PC-9 (cell line): Measurements from ENCODE around the gene SYTL5. TPM values are rescaled to one million over a fixed set of nuclear protein-coding genes. Genes with fewer than 3 reads are reported as not detected.

ENCODE experiments used
- BruUV-seq: library from RNA; stranded (reverse); fragments of 400-500 nt; replicated peaks from 2 replicates; lab custom pipeline; 2021; lab: Mats Ljungman, UMichigan
- CTCF ChIA-PET: fragments of 300-600 bp; sonication (Branson Sonifier 250); formaldehyde crosslinking; loops from one replicate; lab custom pipeline; 2022; ENCODE audit warnings: antibody characterized with exemption; lab: Charles Lee
- POLR2A ChIA-PET: fragments of 300-600 bp; sonication (Branson Sonifier 250); formaldehyde crosslinking; loops from one replicate; lab custom pipeline; 2022; ENCODE audit warnings: antibody characterized with exemption; ENCODE audit not compliant: unreplicated experiment; lab: Charles Lee
- DNase-seq, 2 experiments: peaks; one replicate each; pipeline versions ENCODE4 v3.0.0 to v3.0.0-alpha.2; 2015 to 2022; ENCODE audit warnings: mixed read lengths in 1 of 2
- H2AFZ ChIP-seq: fragments of 200-600 bp; sonication (generic); 2 replicates; pipeline ENCODE4 v1.8.1; 2017; ENCODE audit warnings: antibody characterized with exemption
- H3F3A ChIP-seq: fragments of 200-600 bp; sonication (generic); 2 replicates; pipeline ENCODE4 v1.8.1; 2017; ENCODE audit warnings: antibody characterized with exemption, mild to moderate bottlenecking, low read depth; ENCODE audit not compliant: insufficient read depth
- H3K27ac ChIP-seq: fragments of 200-600 bp; sonication (generic); 2 replicates; pipeline ENCODE4 v1.6.1; 2016; ENCODE audit warnings: mixed run types
- H3K27me3 ChIP-seq: fragments of 200-600 bp; sonication (generic); 2 replicates; pipeline ENCODE4 v1.6.1; 2016; ENCODE audit warnings: low read depth, mixed run types; ENCODE audit not compliant: insufficient read depth
- H3K36me3 ChIP-seq: fragments of 200-600 bp; sonication (generic); 2 replicates; pipeline ENCODE4 v1.6.1; 2016; ENCODE audit warnings: low read depth, mixed run types
- H3K4me1 ChIP-seq: fragments of 200-600 bp; sonication (generic); replicated peaks from 2 replicates; pipeline ENCODE4 v1.6.1; 2016; ENCODE audit warnings: mixed run types; ENCODE audit not compliant: insufficient read depth
- H3K4me2 ChIP-seq: fragments of 200-600 bp; sonication (generic); 2 replicates; pipeline ENCODE4 v1.6.1; 2017; ENCODE audit warnings: mixed run types
- H3K4me3 ChIP-seq: fragments of 200-600 bp; sonication (generic); 2 replicates; pipeline ENCODE4 v1.6.1; 2016; ENCODE audit warnings: mixed run types
- H3K79me2 ChIP-seq: fragments of 200-600 bp; sonication (generic); 2 replicates; pipeline ENCODE4 v1.6.1; 2017; ENCODE audit warnings: low read depth, mixed run types
- H3K9me2 ChIP-seq: fragments of 200-600 bp; sonication (generic); 2 replicates; pipeline ENCODE4 v1.8.1; 2017; ENCODE audit warnings: mild to moderate bottlenecking; ENCODE audit not compliant: insufficient read depth
- H3K9me3 ChIP-seq: fragments of 200-600 bp; sonication (generic); 2 replicates; pipeline ENCODE4 v1.8.1; 2016; ENCODE audit warnings: low read depth; ENCODE audit not compliant: insufficient read depth
- H4K20me1 ChIP-seq: fragments of 200-600 bp; sonication (generic); 2 replicates; pipeline ENCODE4 v1.8.1; 2017; ENCODE audit not compliant: insufficient read depth
- EZH2 ChIP-seq: fragments of 200-600 bp; sonication (generic); IDR thresholded peaks from 2 replicates; pipeline ENCODE4 v1.8.0; 2017; ENCODE audit warnings: antibody characterized with exemption, low read depth
- intact Hi-C: fragments of 100-400 bp; cut with micrococcal nuclease; formaldehyde crosslinking; loops from one replicate; pipeline ENCODE4 v1.10.0; 2022; ENCODE audit not compliant: unreplicated experiment
- total RNA-seq: library from RNA; stranded (reverse); gene quantifications from 2 replicates; pipeline ENCODE4 v1.2.3, GENCODE V29; 2021
- TF ChIP-seq, protein P1 (sequence below): fragments of 200-600 bp; sonication (generic); conservative IDR thresholded peaks from 2 replicates; pipeline ENCODE4 v1.6.1; 2017; ENCODE audit warnings: mixed run types, antibody characterized with exemption, mild to moderate bottlenecking, moderate library complexity

The SYTL5 gene
- total RNA-seq, 1 experiment from 2014 or later: not detected

DNA sequence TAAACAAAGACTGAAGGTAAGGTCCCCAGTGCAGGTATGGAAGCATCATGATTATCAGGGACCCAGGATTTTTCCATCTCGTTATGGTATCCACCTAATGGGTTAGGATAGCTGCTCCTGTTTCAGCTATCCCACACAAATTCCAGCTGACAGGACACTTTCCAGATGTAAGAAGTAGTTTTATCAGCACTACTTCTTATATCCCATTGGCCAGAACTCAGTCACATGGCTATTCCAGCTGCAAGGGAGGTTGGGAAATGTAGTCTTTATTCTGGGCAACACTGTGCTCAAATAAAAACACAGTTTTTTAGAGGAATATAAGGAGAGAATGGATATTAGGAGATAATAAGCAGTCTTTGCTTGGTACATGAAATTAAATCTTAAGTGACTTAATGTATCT, 117.6 kb downstream of the SYTL5 start:
- Histone ChIP-seq H3K36me3 (no peaks in the 10 kb centered on the region), H3K27me3 (no peaks in the 10 kb centered on the region), H3K4me2 (no peak overlapping the region), H3K27ac (no peak overlapping the region), H3F3A (no peaks in the 10 kb centered on the region), H2AFZ (no peak overlapping the region), H3K9me3 (no peaks in the 10 kb centered on the region), H4K20me1 (no peaks in the 10 kb centered on the region), H3K9me2 (no peaks in the 10 kb centered on the region), H3K4me1 (no peaks in the 10 kb centered on the region), H3K4me3 (no peak overlapping the region), H3K79me2 (no peaks in the 10 kb centered on the region)
- DNase-seq: no peak
- BruUV-seq: no TSS peak
- ChIA-PET POLR2A (no interaction called here), CTCF (no interaction called here)
- intact Hi-C loops: no loop called here
- TF ChIP-seq, protein P1, sequence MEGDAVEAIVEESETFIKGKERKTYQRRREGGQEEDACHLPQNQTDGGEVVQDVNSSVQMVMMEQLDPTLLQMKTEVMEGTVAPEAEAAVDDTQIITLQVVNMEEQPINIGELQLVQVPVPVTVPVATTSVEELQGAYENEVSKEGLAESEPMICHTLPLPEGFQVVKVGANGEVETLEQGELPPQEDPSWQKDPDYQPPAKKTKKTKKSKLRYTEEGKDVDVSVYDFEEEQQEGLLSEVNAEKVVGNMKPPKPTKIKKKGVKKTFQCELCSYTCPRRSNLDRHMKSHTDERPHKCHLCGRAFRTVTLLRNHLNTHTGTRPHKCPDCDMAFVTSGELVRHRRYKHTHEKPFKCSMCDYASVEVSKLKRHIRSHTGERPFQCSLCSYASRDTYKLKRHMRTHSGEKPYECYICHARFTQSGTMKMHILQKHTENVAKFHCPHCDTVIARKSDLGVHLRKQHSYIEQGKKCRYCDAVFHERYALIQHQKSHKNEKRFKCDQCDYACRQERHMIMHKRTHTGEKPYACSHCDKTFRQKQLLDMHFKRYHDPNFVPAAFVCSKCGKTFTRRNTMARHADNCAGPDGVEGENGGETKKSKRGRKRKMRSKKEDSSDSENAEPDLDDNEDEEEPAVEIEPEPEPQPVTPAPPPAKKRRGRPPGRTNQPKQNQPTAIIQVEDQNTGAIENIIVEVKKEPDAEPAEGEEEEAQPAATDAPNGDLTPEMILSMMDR: no peak
- no peak for TF ChIP-seq EZH2

DNA sequence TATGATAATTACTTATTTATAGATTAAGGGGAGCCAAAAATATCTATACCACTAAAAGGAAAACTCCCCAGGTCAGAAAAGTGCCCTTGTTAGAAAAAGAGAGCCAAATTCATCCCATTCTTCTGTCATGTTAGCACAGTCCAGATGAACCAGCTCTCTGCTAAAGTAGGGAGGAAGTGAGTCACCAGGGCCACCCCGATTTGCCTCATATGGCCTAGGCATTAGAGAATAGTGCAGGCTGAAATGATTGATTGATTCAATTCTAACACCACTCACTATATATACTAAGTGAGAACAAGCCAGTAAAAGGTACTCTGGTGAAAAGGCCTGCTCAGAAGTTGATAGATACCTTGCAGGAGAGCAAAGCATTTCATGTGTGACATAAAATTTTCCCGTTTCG, 119.8 kb downstream of the SYTL5 start:
- no peak overlapping the region for H3K4me3 ChIP-seq
- H3K4me1 ChIP-seq: no peaks in the 10 kb centered on the region
- intact Hi-C loops: no loop called here
- H3K4me2 ChIP-seq: no peak overlapping the region
- H3K27me3 ChIP-seq: no peaks in the 10 kb centered on the region
- no peaks in the 10 kb centered on the region for H3K9me2 ChIP-seq
- no peaks in the 10 kb centered on the region for H4K20me1 ChIP-seq
- H3K79me2 ChIP-seq: no peaks in the 10 kb centered on the region
- no peaks in the 10 kb centered on the region for H3F3A ChIP-seq
- H3K27ac ChIP-seq: no peak overlapping the region
- no peaks in the 10 kb centered on the region for H3K36me3 ChIP-seq
- H2AFZ ChIP-seq: no peak overlapping the region
- no TSS peak for BruUV-seq
- no peak for DNase-seq
- H3K9me3 ChIP-seq: no peaks in the 10 kb centered on the region
- CTCF ChIA-PET: no interaction called here
- POLR2A ChIA-PET: no interaction called here
- TF ChIP-seq, protein P1: no peak
- TF ChIP-seq EZH2: no peak

DNA sequence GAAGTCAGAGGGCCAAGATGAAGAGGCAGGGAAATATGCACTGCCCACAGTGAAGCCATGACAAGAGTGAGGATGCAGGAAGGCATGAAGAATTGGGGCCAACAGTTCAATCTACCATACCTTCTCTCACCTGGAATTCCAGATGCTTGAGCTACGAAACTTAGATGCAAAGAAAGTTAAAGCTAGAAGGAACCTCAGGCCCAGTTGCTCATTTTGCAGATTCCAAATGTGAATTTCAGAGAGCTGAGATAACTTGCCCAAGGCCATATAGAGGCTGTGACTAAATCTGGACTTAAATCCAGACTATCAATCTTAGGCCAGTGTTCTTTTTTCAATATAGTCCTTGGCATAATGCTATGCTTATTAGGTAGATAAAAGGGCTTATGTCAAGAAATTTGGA, 121.6 kb downstream of the SYTL5 start:
- ChIA-PET CTCF (no interaction called here), POLR2A (no interaction called here)
- Histone ChIP-seq H4K20me1 (no peaks in the 10 kb centered on the region), H3K4me3 (no peak overlapping the region), H3K9me2 (no peaks in the 10 kb centered on the region), H3K36me3 (no peaks in the 10 kb centered on the region), H3K4me2 (no peak overlapping the region), H3F3A (no peaks in the 10 kb centered on the region), H3K27ac (no peak overlapping the region), H3K27me3 (no peaks in the 10 kb centered on the region), H3K79me2 (no peaks in the 10 kb centered on the region), H2AFZ (no peak overlapping the region), H3K4me1 (no peaks in the 10 kb centered on the region), H3K9me3 (no peaks in the 10 kb centered on the region)
- DNase-seq: no peak
- TF ChIP-seq, protein P1: no peak
- no peak for TF ChIP-seq EZH2
- no TSS peak for BruUV-seq
- intact Hi-C loops: no loop called here
